IMR-90 (cell line): Measurements from ENCODE around the gene PLCB4. TPM values are rescaled to one million over a fixed set of nuclear protein-coding genes. Genes with fewer than 3 reads are reported as not detected.

ENCODE experiments used
- ATAC-seq: fragments of 200-7000 bp; cut with Tn5 transposase; 2 replicates; pipeline ENCODE4 v1.9.1; 2020; ENCODE audit warnings: low read depth, mild to moderate bottlenecking, moderate library complexity
- BruUV-seq: library from RNA; stranded (reverse); fragments of 400-500 nt; replicated peaks from 2 replicates; lab custom pipeline; 2021; lab: Mats Ljungman, UMichigan
- CTCF ChIA-PET: fragments of 300-600 bp; formaldehyde crosslinking; extraction: SDS; loops from one replicate; lab custom pipeline; 2021; ENCODE audit warnings: antibody characterized with exemption; lab: Yijun Ruan, JAX
- POLR2A ChIA-PET: fragments of 300-600 bp; sonication (Branson Sonifier 250); formaldehyde crosslinking; loops from one replicate; lab custom pipeline; 2022; ENCODE audit warnings: antibody characterized with exemption; ENCODE audit not compliant: unreplicated experiment; lab: Charles Lee
- DNase-seq: peaks from one replicate; pipeline ENCODE4 v3.0.0; 2013
- H2AFZ ChIP-seq: replicated peaks from 2 replicates; pipeline ENCODE3; 2013; ENCODE audit warnings: low read length, mild to moderate bottlenecking; ENCODE audit not compliant: poor library complexity
- H2AK5ac ChIP-seq: 2 replicates; pipeline ENCODE4 v1.6.1; 2013; ENCODE audit warnings: low read depth, low read length, inconsistent platforms
- H2AK9ac ChIP-seq: replicated peaks from 2 replicates; pipeline ENCODE3; 2013; ENCODE audit warnings: mild to moderate bottlenecking, low read depth, low read length, moderate library complexity; ENCODE audit not compliant: poor library complexity
- H2BK120ac ChIP-seq: 2 replicates; pipeline ENCODE4 v1.6.1; 2013; ENCODE audit warnings: low read depth, low read length, inconsistent platforms
- H2BK15ac ChIP-seq: 3 replicates; pipeline ENCODE4 v1.6.1; 2013; ENCODE audit warnings: low read depth, low read length, inconsistent platforms
- H2BK20ac ChIP-seq: 2 replicates; pipeline ENCODE4 v1.6.1; 2013; ENCODE audit warnings: low read depth, mild to moderate bottlenecking, inconsistent platforms, low read length, moderate library complexity
- H2BK5ac ChIP-seq: 2 replicates; pipeline ENCODE4 v1.6.1; 2013; ENCODE audit warnings: mild to moderate bottlenecking, low read depth, low read length, inconsistent platforms; ENCODE audit not compliant: poor library complexity, severe bottlenecking
- H3K14ac ChIP-seq: replicated peaks from 2 replicates; pipeline ENCODE4 v1.6.1; 2013; ENCODE audit warnings: low read depth, low read length, inconsistent platforms
- H3K18ac ChIP-seq: 2 replicates; pipeline ENCODE4 v1.6.1; 2013; ENCODE audit warnings: low read depth, low read length, control low read depth
- H3K23ac ChIP-seq: 2 replicates; pipeline ENCODE4 v1.6.1; 2013; ENCODE audit warnings: low read depth, low read length, inconsistent platforms
- H3K27ac ChIP-seq: 2 replicates; pipeline ENCODE4 v1.5.1; 2013; ENCODE audit warnings: mild to moderate bottlenecking, control low read depth, low read length; ENCODE audit not compliant: insufficient read depth
- H3K27me3 ChIP-seq: 2 replicates; pipeline ENCODE4 v1.6.1; 2013; ENCODE audit warnings: low read length; ENCODE audit not compliant: control insufficient read depth, insufficient read depth
- H3K36me3 ChIP-seq: 2 replicates; pipeline ENCODE4 v1.6.1; 2013; ENCODE audit warnings: low read length, mixed read lengths; ENCODE audit not compliant: control insufficient read depth, insufficient read depth
- H3K4ac ChIP-seq: 2 replicates; pipeline ENCODE4 v1.6.1; 2013; ENCODE audit warnings: low read depth, low read length, inconsistent platforms
- H3K4me1 ChIP-seq: 2 replicates; pipeline ENCODE4 v1.6.1; 2013; ENCODE audit warnings: low read length, mixed read lengths; ENCODE audit not compliant: control insufficient read depth, insufficient read depth
- H3K4me2 ChIP-seq: 2 replicates; pipeline ENCODE4 v1.6.1; 2013; ENCODE audit warnings: low read depth, mild to moderate bottlenecking, control low read depth, low read length, moderate library complexity
- H3K4me3 ChIP-seq: 2 replicates; pipeline ENCODE4 v1.5.1; 2013; ENCODE audit warnings: low read depth, mild to moderate bottlenecking, control low read depth, low read length, moderate library complexity; ENCODE audit not compliant: insufficient read depth
- H3K56ac ChIP-seq: 2 replicates; pipeline ENCODE4 v1.6.1; 2013; ENCODE audit warnings: low read length, inconsistent platforms; ENCODE audit not compliant: insufficient read depth; ENCODE audit errors: extremely low read depth
- H3K79me1 ChIP-seq, 2 experiments: 2 replicates each; pipeline ENCODE4 v1.6.1; 2013; ENCODE audit warnings: low read length in 2 of 2, inconsistent platforms in 1 of 2, low read depth in 1 of 2
- H3K9ac ChIP-seq: 2 replicates; pipeline ENCODE4 v1.6.1; 2013; ENCODE audit warnings: low read depth, low read length, control low read depth
- H3K9me1 ChIP-seq: 2 replicates; pipeline ENCODE4 v1.6.1; 2013; ENCODE audit warnings: low read length, inconsistent platforms; ENCODE audit not compliant: insufficient read depth
- H3K9me3 ChIP-seq: 2 replicates; pipeline ENCODE4 v1.6.1; 2013; ENCODE audit warnings: low read length; ENCODE audit not compliant: control insufficient read depth, insufficient read depth
- H4K20me1 ChIP-seq: 2 replicates; pipeline ENCODE4 v1.6.1; 2013; ENCODE audit warnings: low read length, inconsistent platforms; ENCODE audit not compliant: insufficient read depth
- H4K5ac ChIP-seq: 2 replicates; pipeline ENCODE4 v1.6.1; 2013; ENCODE audit warnings: mild to moderate bottlenecking, low read depth, low read length, control low read depth
- H4K8ac ChIP-seq, 2 experiments: 2 replicates each; pipeline ENCODE4 v1.6.1; 2013; ENCODE audit warnings: low read depth in 2 of 2, low read length in 2 of 2, control low read depth in 1 of 2, inconsistent platforms in 1 of 2
- H4K91ac ChIP-seq: 2 replicates; pipeline ENCODE4 v1.6.1; 2013; ENCODE audit warnings: low read depth, low read length, inconsistent platforms; ENCODE audit not compliant: insufficient read depth
- CEBPB ChIP-seq: IDR thresholded peaks from 2 replicates; pipeline ENCODE4 v1.6.1; 2012; ENCODE audit warnings: low read depth, low read length, improper control_type of control experiment
- CHD1 ChIP-seq: IDR thresholded peaks from 2 replicates; pipeline ENCODE4 v1.6.1; 2012; ENCODE audit warnings: low read depth, low read length, improper control_type of control experiment
- CTCF ChIP-seq: conservative IDR thresholded peaks from 2 replicates; pipeline ENCODE4 v1.5.1; 2012; ENCODE audit warnings: mild to moderate bottlenecking, low read depth, low read length, improper control_type of control experiment
- ELK1 ChIP-seq: fragments of 150-350 bp; IDR thresholded peaks from 2 replicates; pipeline ENCODE4 v1.6.1; 2016; ENCODE audit warnings: low read depth, mild to moderate bottlenecking, low read length, moderate library complexity, borderline replicate concordance
- MAFK ChIP-seq: IDR thresholded peaks from 2 replicates; pipeline ENCODE4 v1.6.1; 2012; ENCODE audit warnings: low read depth, low read length, improper control_type of control experiment
- MAZ ChIP-seq: IDR thresholded peaks from 2 replicates; pipeline ENCODE4 v1.6.1; 2012; ENCODE audit warnings: low read depth, mild to moderate bottlenecking, low read length, improper control_type of control experiment, moderate library complexity, borderline replicate concordance
- NFE2L2 ChIP-seq: fragments of 150-350 bp; IDR thresholded peaks from 2 replicates; pipeline ENCODE4 v1.6.1; 2016; ENCODE audit warnings: low read depth, mild to moderate bottlenecking, low read length
- POLR2A ChIP-seq: IDR thresholded peaks from 2 replicates; pipeline ENCODE4 v1.6.1; 2012; ENCODE audit warnings: mild to moderate bottlenecking, low read depth, low read length
- RFX5 ChIP-seq: IDR thresholded peaks from 2 replicates; pipeline ENCODE4 v1.8.0; 2012; ENCODE audit warnings: low read depth, mild to moderate bottlenecking, low read length, moderate library complexity
- USF2 ChIP-seq: fragments of 150-350 bp; IDR thresholded peaks from 2 replicates; pipeline ENCODE4 v1.6.1; 2017; ENCODE audit warnings: mild to moderate bottlenecking, antibody characterized with exemption, low read length, low read depth
- WGBS, 2 experiments: methylation state at CpG; one replicate each; pipeline versions ENCODE4 v1.1.5 to v1.1.7; 2013; ENCODE audit warnings: missing lambda C conversion rate in 2 of 2; ENCODE audit not compliant: insufficient read length in 1 of 2; ENCODE audit errors: extremely low coverage in 2 of 2; 5-methylcytosine and 5-hydroxymethylcytosine counted together
- dilution Hi-C: fragments of 300-500 bp; cut with HindIII; formaldehyde crosslinking; loops from one replicate; pipeline ENCODE4 v1.14.3; 2018; ENCODE audit warnings: low sequenced_read_pairs; ENCODE audit not compliant: unreplicated experiment
- in situ Hi-C: fragments of 300-500 bp; cut with MboI; formaldehyde crosslinking; loops from 3 replicates; pipeline ENCODE4 v1.14.3; 2019; ENCODE audit warnings: low sequenced_read_pairs, inconsistent platforms, mixed read lengths
- intact Hi-C: fragments of 100-400 bp; cut with micrococcal nuclease; formaldehyde crosslinking; loops from 2 replicates; pipeline ENCODE4 v1.10.0; 2022
- polyA plus RNA-seq, 3 experiments: library from polyadenylated mRNA; depleted of rRNA; stranded (reverse); fragments of >200 nt; gene quantifications; 2 replicates each; pipeline ENCODE4 v1.2.3, GENCODE V29; 2012; ENCODE audit warnings: low replicate concordance in 1 of 3
- total RNA-seq: library from RNA; depleted of rRNA; stranded (reverse); fragments of >200 nt; gene quantifications from 2 replicates; pipeline ENCODE4 v1.2.3, GENCODE V29; 2012

Gene PLCB4
- total and polyA plus RNA-seq, 2 of the 4 experiments (the other 2 are of a cell fraction) = 12.5 to 24.0 TPM

- peaks cover 12% of the 10 kb centered on the region for H3K36me3 ChIP-seq
- no peak overlapping the region for H2BK5ac ChIP-seq
- no peak overlapping the region for H2BK120ac ChIP-seq
- TF ChIP-seq CTCF = no peak
- no peak for TF ChIP-seq NFE2L2
- TF ChIP-seq CEBPB = no peak
- no peak for TF ChIP-seq MAFK
- TF ChIP-seq RFX5 = no peak
- no peak for TF ChIP-seq CHD1
- TF ChIP-seq USF2 = no peak
- no peak for TF ChIP-seq MAZ
- TF ChIP-seq ELK1 = no peak
- TF ChIP-seq POLR2A = no peak
- no peak overlapping the region for H2AFZ ChIP-seq
- H3K9me1 ChIP-seq = 0 out of 2 replicates have a peak, but pooled peaks cover 2% of the 10 kb centered on the region
- no peak overlapping the region for H3K9ac ChIP-seq
- ATAC-seq (no peak), DNase-seq (no peak)
- no peaks in the 10 kb centered on the region for H3K9me3 ChIP-seq
- H3K27ac ChIP-seq = no peak overlapping the region
- no peak overlapping the region for H2BK15ac ChIP-seq
- no peaks in the 10 kb centered on the region for H3K79me1 ChIP-seq
- no peak overlapping the region for H2AK5ac ChIP-seq
- no peak overlapping the region for H4K91ac ChIP-seq
- in situ Hi-C loops = no loop called here
- H3K27me3 ChIP-seq = no peaks in the 10 kb centered on the region
- no peaks in the 10 kb centered on the region for H3K4me1 ChIP-seq
- H3K4ac ChIP-seq = no peak overlapping the region
- H4K20me1 ChIP-seq = no peaks in the 10 kb centered on the region
- no peak overlapping the region for H4K8ac ChIP-seq
- H3K4me2 ChIP-seq = no peak overlapping the region
- no CpG with 5 or more reads among the region's 2 CpGs for WGBS, 2 experiments
- intact Hi-C loops = no loop called here
- H3K23ac ChIP-seq = no peak overlapping the region
- POLR2A ChIA-PET = no interaction called here
- no peak overlapping the region for H3K18ac ChIP-seq
- H3K14ac ChIP-seq = no peak overlapping the region
- no peak overlapping the region for H3K56ac ChIP-seq
- H4K5ac ChIP-seq = no peak overlapping the region
- no peak overlapping the region for H2BK20ac ChIP-seq
- dilution Hi-C loops = no loop called here
- no peak overlapping the region for H2AK9ac ChIP-seq
- CTCF ChIA-PET = no interaction called here
- no peak overlapping the region for H3K4me3 ChIP-seq
- BruUV-seq = no TSS peak
These were observed 384.3 kb downstream of the PLCB4 start for GRCh38 chr20:9453201-9453600.
